ENCODE data around the gene FLNB.

DNA sequence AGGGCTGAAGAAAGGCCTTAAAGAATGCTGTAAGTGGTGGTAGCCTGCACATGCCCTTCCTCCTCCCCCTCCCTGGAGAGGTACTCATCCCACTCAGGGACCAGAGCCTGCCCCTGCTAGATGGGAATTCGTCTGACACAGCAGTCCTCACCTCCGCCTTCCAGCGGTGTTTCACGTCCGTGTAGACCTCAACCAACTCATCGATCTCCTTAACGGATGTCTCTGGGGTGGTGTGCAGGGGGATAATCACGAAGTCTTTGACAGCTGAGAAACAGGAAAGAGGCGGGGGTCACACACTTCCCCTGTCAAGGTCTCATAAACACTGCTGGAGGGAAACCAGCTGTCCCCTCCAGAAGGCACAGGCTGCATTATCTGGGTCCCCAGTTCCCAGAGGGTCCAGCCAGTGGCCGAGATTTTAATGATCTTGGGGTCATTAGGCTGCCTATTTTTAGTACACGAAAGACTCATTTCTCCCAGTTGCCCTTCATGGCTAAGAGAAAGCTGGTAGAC is 192.7 kb downstream of the FLNB start:
- TF ChIP-seq, protein P1, sequence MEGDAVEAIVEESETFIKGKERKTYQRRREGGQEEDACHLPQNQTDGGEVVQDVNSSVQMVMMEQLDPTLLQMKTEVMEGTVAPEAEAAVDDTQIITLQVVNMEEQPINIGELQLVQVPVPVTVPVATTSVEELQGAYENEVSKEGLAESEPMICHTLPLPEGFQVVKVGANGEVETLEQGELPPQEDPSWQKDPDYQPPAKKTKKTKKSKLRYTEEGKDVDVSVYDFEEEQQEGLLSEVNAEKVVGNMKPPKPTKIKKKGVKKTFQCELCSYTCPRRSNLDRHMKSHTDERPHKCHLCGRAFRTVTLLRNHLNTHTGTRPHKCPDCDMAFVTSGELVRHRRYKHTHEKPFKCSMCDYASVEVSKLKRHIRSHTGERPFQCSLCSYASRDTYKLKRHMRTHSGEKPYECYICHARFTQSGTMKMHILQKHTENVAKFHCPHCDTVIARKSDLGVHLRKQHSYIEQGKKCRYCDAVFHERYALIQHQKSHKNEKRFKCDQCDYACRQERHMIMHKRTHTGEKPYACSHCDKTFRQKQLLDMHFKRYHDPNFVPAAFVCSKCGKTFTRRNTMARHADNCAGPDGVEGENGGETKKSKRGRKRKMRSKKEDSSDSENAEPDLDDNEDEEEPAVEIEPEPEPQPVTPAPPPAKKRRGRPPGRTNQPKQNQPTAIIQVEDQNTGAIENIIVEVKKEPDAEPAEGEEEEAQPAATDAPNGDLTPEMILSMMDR (conservative IDR thresholded peaks at IDR 0.05): no peak
- no peak for TF ChIP-seq ZFX (IDR thresholded peaks at IDR 0.05)
